ENCODE data around the gene STK24. TPM values are rescaled to one million over a fixed set of nuclear protein-coding genes. Genes with fewer than 3 reads are reported as not detected.

The STK24 gene
- total and polyA plus RNA-seq, 10 of the 15 experiments (the other 5 are each of a cell fraction or from before 2014, with no cell fraction given) = 7.5 to 115 (median 52.9) TPM

DNA sequence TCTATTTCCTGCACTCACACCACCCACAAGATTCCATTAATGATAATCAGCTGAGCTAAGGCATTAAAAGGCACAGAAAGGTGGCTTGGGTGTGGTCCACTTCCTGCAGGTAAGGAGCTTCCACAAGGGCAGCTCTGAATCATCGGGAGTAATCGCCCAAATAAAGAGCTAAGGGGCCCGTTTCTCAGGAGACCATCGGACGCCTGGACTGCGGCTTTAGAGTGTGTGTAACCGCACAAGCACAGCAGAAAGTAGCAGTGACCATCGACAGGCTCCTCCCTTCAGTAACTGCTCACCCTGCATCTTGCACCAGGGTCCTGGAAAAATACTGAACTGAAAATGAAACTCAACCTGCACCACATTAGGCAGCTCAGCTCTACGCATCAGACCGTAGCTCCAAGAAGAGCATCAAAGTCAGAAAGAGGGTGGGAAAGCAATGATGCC lies 6.0 kb downstream of the STK24 start (continued):
- TF ChIP-seq ATF2 (IDR thresholded peaks at IDR 0.05; ENCODE audit: low read length) (no peak), ZBED1 (IDR thresholded peaks at IDR 0.05; ENCODE audit: borderline replicate concordance) (no peak), NR2C1 (IDR thresholded peaks at IDR 0.05) (no peak), EZH2 (IDR thresholded peaks at IDR 0.05; ENCODE audit: borderline replicate concordance, control insufficient read depth, low read depth, low read length) (no peak), E2F8 (IDR thresholded peaks at IDR 0.05; ENCODE audit: low read depth, partially characterized antibody) (no peak), CREM (IDR thresholded peaks at IDR 0.05; ENCODE audit: low read depth) (peak; percentile 52; the same call in 1 of the 2 replicates), MYB (IDR thresholded peaks at IDR 0.05; ENCODE audit: borderline replicate concordance, low read depth, low read length) (no peak), ZNF207 (IDR thresholded peaks at IDR 0.05; ENCODE audit: borderline replicate concordance) (no peak), ZZZ3 (IDR thresholded peaks at IDR 0.05; ENCODE audit: control insufficient read depth, insufficient read length, low read depth) (no peak), SRF (IDR thresholded peaks at IDR 0.05; ENCODE audit: low read depth in 2 of 2, low read length in 2 of 2) (no peak), EED (IDR thresholded peaks at IDR 0.05; ENCODE audit: low read depth) (peak; percentile 87), SIN3A (IDR thresholded peaks at IDR 0.05; ENCODE audit: low read depth, low read length) (peak; percentile 56; the same call in 1 of the 2 replicates), CBFB (IDR thresholded peaks at IDR 0.05; ENCODE audit: low read depth) (no peak), POLR2A (IDR thresholded peaks at IDR 0.05; ENCODE audit: low read depth, low read length) (no peak), DPF2 (IDR thresholded peaks at IDR 0.05) (peak; percentile 46; the same call in 1 of the 2 replicates), CREB1 (IDR thresholded peaks at IDR 0.05; ENCODE audit: low read depth) (no peak), CHD1 (IDR thresholded peaks at IDR 0.05; ENCODE audit: low read depth, low read length) (no peak), REST (IDR thresholded peaks at IDR 0.05; ENCODE audit: low read depth, low read length) (no peak), YBX1 (IDR thresholded peaks at IDR 0.05) (no peak), PAX8 (IDR thresholded peaks at IDR 0.05) (no peak), YY1 (IDR thresholded peaks at IDR 0.05; ENCODE audit: low read depth, low read length) (0 out of 2 replicates have a peak, but pooled peaks have one; percentile 12), IKZF2 (IDR thresholded peaks at IDR 0.05) (peak; percentile 75 to 82)
- TF ChIP-seq, protein P1, sequence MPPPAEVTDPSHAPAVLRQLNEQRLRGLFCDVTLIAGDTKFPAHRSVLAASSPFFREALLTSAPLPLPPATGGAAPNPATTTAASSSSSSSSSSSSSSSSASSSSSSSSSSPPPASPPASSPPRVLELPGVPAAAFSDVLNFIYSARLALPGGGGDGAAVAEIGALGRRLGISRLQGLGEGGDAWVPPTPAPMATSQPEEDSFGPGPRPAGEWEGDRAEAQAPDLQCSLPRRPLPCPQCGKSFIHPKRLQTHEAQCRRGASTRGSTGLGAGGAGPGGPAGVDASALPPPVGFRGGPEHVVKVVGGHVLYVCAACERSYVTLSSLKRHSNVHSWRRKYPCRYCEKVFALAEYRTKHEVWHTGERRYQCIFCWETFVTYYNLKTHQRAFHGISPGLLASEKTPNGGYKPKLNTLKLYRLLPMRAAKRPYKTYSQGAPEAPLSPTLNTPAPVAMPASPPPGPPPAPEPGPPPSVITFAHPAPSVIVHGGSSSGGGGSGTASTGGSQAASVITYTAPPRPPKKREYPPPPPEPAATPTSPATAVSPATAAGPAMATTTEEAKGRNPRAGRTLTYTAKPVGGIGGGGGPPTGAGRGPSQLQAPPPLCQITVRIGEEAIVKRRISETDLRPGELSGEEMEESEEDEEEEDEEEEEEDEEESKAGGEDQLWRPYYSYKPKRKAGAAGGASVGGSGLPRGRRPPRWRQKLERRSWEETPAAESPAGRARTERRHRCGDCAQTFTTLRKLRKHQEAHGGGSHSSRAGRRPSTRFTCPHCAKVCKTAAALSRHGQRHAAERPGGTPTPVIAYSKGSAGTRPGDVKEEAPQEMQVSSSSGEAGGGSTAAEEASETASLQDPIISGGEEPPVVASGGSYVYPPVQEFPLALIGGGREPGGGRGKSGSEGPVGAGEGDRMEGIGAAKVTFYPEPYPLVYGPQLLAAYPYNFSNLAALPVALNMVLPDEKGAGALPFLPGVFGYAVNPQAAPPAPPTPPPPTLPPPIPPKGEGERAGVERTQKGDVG (CRISPR knock-in tag; IDR thresholded peaks at IDR 0.05) = no peak
